HepG2 (cell line): Measurements from ENCODE around the gene RNPEPL1. TPM values are rescaled to one million over a fixed set of nuclear protein-coding genes. Genes with fewer than 3 reads are reported as not detected.

ENCODE experiments used
- ADNP ChIP-seq: sonication (generic); formaldehyde crosslinking; IDR thresholded peaks from 2 replicates; pipeline ENCODE4 v1.4.0; 2020; ENCODE audit warnings: missing genetic modification reagents
- FOXJ3 ChIP-seq: sonication (generic); formaldehyde crosslinking; IDR thresholded peaks from 2 replicates; pipeline ENCODE4 v1.4.0; 2020; ENCODE audit warnings: missing genetic modification reagents, mild to moderate bottlenecking, borderline replicate concordance
- KLF11 ChIP-seq: IDR thresholded peaks from 2 replicates; pipeline ENCODE4 v1.6.1; 2016; ENCODE audit warnings: missing compliant biosample characterization
- NR0B2 ChIP-seq: sonication (generic); formaldehyde crosslinking; IDR thresholded peaks from 2 replicates; pipeline ENCODE4 v1.4.0; 2020; ENCODE audit warnings: mild to moderate bottlenecking, missing genetic modification reagents
- PBX2 ChIP-seq: IDR thresholded peaks from 2 replicates; pipeline ENCODE4 v1.6.1; 2016; ENCODE audit warnings: control low read depth
- PREB ChIP-seq: sonication (generic); formaldehyde crosslinking; IDR thresholded peaks from 2 replicates; pipeline ENCODE4 v1.4.0; 2020; ENCODE audit warnings: missing genetic modification reagents
- REPIN1 ChIP-seq: sonication (generic); formaldehyde crosslinking; IDR thresholded peaks from 2 replicates; pipeline ENCODE4 v1.8.0; 2022; ENCODE audit warnings: missing genetic modification reagents, low read depth, mild to moderate bottlenecking, borderline replicate concordance
- THYN1 ChIP-seq: sonication (generic); formaldehyde crosslinking; IDR thresholded peaks from 2 replicates; pipeline ENCODE4 v1.8.1; 2023; ENCODE audit warnings: low read depth, mild to moderate bottlenecking, moderate library complexity, missing genetic modification reagents, borderline replicate concordance
- TP53 ChIP-seq: sonication (generic); formaldehyde crosslinking; conservative IDR thresholded peaks from 2 replicates; pipeline ENCODE4 v1.4.0; 2020; ENCODE audit warnings: missing genetic modification reagents
- XBP1 ChIP-seq: sonication (generic); formaldehyde crosslinking; IDR thresholded peaks from 2 replicates; pipeline ENCODE4 v1.5.0; 2020; ENCODE audit warnings: missing genetic modification reagents
- ZFAT ChIP-seq: sonication (generic); formaldehyde crosslinking; conservative IDR thresholded peaks from 2 replicates; pipeline ENCODE4 v1.8.1; 2023; ENCODE audit warnings: missing genetic modification reagents, inconsistent platforms
- ZHX2 ChIP-seq, 2 experiments: sonication (generic) in 1 of 2; formaldehyde crosslinking in 1 of 2; IDR thresholded peaks; 2 replicates each; pipeline versions ENCODE4 v1.6.1 to v1.9.0; 2014 to 2022; ENCODE audit warnings: antibody characterized with exemption in 1 of 2, borderline replicate concordance in 1 of 2, inconsistent platforms in 1 of 2, low read depth in 1 of 2, missing genetic modification reagents in 1 of 2
- ZNF496 ChIP-seq: sonication (generic); formaldehyde crosslinking; IDR thresholded peaks from 2 replicates; pipeline ENCODE4 v1.8.1; 2023; ENCODE audit warnings: mild to moderate bottlenecking, moderate library complexity, missing genetic modification reagents; ENCODE audit not compliant: insufficient replicate concordance
- ZNF740 ChIP-seq: sonication (generic); formaldehyde crosslinking; IDR thresholded peaks from 2 replicates; pipeline ENCODE4 v1.4.0; 2020; ENCODE audit warnings: missing genetic modification reagents
- ZNF770 ChIP-seq: sonication (generic); formaldehyde crosslinking; IDR thresholded peaks from 2 replicates; pipeline ENCODE4 v1.5.0; 2020; ENCODE audit warnings: mild to moderate bottlenecking, missing genetic modification reagents
- ZSCAN5A ChIP-seq: sonication (generic); formaldehyde crosslinking; IDR thresholded peaks from 2 replicates; pipeline ENCODE4 v1.8.0; 2022; ENCODE audit warnings: mild to moderate bottlenecking, missing genetic modification reagents, borderline replicate concordance
- polyA plus RNA-seq, 8 experiments: library from polyadenylated mRNA; depleted of rRNA in 3 of 8; stranded (reverse) in 7 of 8; unstranded in 1 of 8; fragments of >200 nt; fragmentation: Illumina TruSeq in 4 of 8; extraction: Trizol in 4 of 8; gene quantifications; 2 replicates each; pipeline versions ENCODE4 v1.2.1 to v1.2.3, GENCODE V29; 2011 to 2016; ENCODE audit warnings: low read depth in 4 of 8, missing spikeins in 1 of 8, mixed read lengths in 1 of 8; ENCODE audit not compliant: insufficient read depth in 1 of 8
- total RNA-seq, 5 experiments: library from RNA; depleted of rRNA; stranded (reverse); fragments of >200 nt; fragmentation: Illumina TruSeq; extraction: Trizol; gene quantifications; 2 replicates each; pipeline ENCODE4 v1.2.3, GENCODE V29; 2016; ENCODE audit warnings: low read depth in 1 of 5

RNPEPL1 gene
- total and polyA plus RNA-seq, 2 of the 13 experiments (the other 11 are each of a cell fraction or from before 2014, with no cell fraction given) = 13.0 to 18.0 TPM

GRCh38 chr2:240560084-240560479 lies 8.2 kb upstream of the RNPEPL1 start, which contains the start of gene DUSP28 (continued):
- TF ChIP-seq ZNF770 = no peak; the same call in 1 of the 2 replicates
- peak; percentile 71; the same call in 1 of the 2 replicates for TF ChIP-seq TP53 (CRISPR knock-in tag)
- TF ChIP-seq ZFAT = no peak; the same call in 1 of the 2 replicates
- 0 out of 2 replicates have a peak, but pooled peaks have one; percentile 43 for TF ChIP-seq ZNF740 (CRISPR knock-in tag)
- TF ChIP-seq ZHX2 (IDR thresholded peaks at IDR 0.05; ENCODE audit: low read depth) = peak; percentile 88
- no peak for TF ChIP-seq ZHX2 (CRISPR knock-in tag; IDR thresholded peaks at IDR 0.05; ENCODE audit: borderline replicate concordance)
- peak; percentile 40; the same call in 1 of the 2 replicates for TF ChIP-seq KLF11 (CRISPR knock-in tag)
- no peak for TF ChIP-seq ADNP (CRISPR knock-in tag)
- TF ChIP-seq PREB (CRISPR knock-in tag) = 0 out of 2 replicates have a peak, but pooled peaks have one; percentile 52
- no peak for TF ChIP-seq THYN1 (CRISPR knock-in tag)
- no peak for TF ChIP-seq FOXJ3 (CRISPR knock-in tag)
- TF ChIP-seq PBX2 (CRISPR knock-in tag) = no peak
- TF ChIP-seq ZNF496 = no peak
- no peak for TF ChIP-seq XBP1 (CRISPR knock-in tag)
- peak; percentile 77 for TF ChIP-seq REPIN1 (CRISPR knock-in tag)
- no peak for TF ChIP-seq ZSCAN5A
- TF ChIP-seq NR0B2 (CRISPR knock-in tag) = peak; percentile 93
